ENCODE data around the gene PEAK1. TPM values are rescaled to one million over a fixed set of nuclear protein-coding genes. Genes with fewer than 3 reads are reported as not detected.
A peak's percentile ranks its signal among the peaks of the same experiment; 100 is the strongest.

PEAK1 gene
- total RNA-seq, 2 experiments from 2014 or later, result 34.0 to 38.1 TPM

- H3K4me1 Mint-ChIP-seq, result peaks cover 17% of the 10 kb centered on the region
- peaks cover 4% of the 10 kb centered on the region for H3K36me3 Mint-ChIP-seq
- ATAC-seq (ENCODE audit: low read depth), result no peak
- no peaks in the 10 kb centered on the region for H3K27me3 Mint-ChIP-seq
- DNase-seq, result no peak
- H3K4me3 Mint-ChIP-seq, result no peak overlapping the region
- H3K9me3 Mint-ChIP-seq, result no peaks in the 10 kb centered on the region
- POLR2A ChIA-PET, result no interaction called here
- no peak overlapping the region for H3K27ac Mint-ChIP-seq
Measured at GRCh38 chr15:77066971-77067690, 352.8 kb downstream of the PEAK1 start.

- H3K27me3 Mint-ChIP-seq, result no peaks in the 10 kb centered on the region
- H3K9me3 Mint-ChIP-seq, result no peaks in the 10 kb centered on the region
- ATAC-seq (ENCODE audit: low read depth) (no peak), DNase-seq (no peak)
- peaks cover 19% of the 10 kb centered on the region for H3K4me1 Mint-ChIP-seq
- H3K36me3 Mint-ChIP-seq, result peaks cover 4% of the 10 kb centered on the region
- H3K4me3 Mint-ChIP-seq, result no peak overlapping the region
- POLR2A ChIA-PET, result no interaction called here
- H3K27ac Mint-ChIP-seq, result no peak overlapping the region
Measured at GRCh38 chr15:77064539-77065308, 355.2 kb downstream of the PEAK1 start.

DNA sequence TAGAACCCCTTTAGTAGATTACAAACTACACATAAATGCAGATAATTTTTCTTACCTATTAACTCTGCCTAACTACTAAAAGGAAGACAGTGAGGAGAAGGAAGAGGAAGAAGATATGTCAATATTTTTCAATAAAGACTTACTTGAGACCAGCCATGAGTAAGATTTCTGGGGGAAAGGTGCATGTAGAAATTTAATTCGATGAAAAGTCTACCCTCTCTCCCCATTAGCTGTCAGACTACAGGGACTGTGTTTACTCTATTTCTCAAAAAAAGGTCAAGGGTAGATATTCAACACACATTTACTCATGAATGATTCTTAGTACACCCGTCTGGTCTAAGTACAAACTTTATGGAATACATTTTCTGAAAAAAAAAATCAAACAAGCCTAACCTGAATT, 355.8 kb downstream of the PEAK1 start:
- Mint-ChIP-seq H3K36me3 (peaks cover 4% of the 10 kb centered on the region), H3K4me1 (peaks cover 19% of the 10 kb centered on the region), H3K9me3 (no peaks in the 10 kb centered on the region), H3K4me3 (no peak overlapping the region), H3K27ac (no peak overlapping the region), H3K27me3 (no peaks in the 10 kb centered on the region)
- POLR2A ChIA-PET, result interaction anchor here (0.6 kb wide), 1 partner anchor 100 kb away, joined by 3 read pairs; no protein-coding TSS in a partner anchor
- DNase-seq, result no peak
- no peak for ATAC-seq (ENCODE audit: low read depth)

DNA sequence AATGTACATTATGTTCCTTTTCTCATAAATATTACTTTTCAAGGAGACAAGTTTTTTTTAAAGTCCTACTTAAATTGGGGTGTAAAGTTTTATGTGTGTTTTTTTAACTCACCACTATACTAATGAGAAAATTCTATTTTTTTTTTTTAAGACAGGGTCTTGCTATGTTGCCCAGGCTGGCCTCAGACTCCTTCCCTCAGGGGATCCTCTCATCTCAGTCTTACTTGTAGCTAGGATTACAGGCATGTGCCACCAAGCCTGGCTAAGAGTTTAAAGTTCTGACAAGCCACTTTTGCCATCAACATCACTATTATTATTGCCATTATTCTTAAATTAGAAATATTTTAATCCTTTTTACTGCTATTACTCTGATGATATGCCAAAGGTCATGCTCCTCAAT, 356.7 kb downstream of the PEAK1 start:
- Mint-ChIP-seq H3K27ac (no peak overlapping the region), H3K36me3 (peaks cover 2% of the 10 kb centered on the region), H3K4me3 (no peak overlapping the region), H3K27me3 (no peaks in the 10 kb centered on the region), H3K9me3 (no peaks in the 10 kb centered on the region), H3K4me1 (peaks cover 17% of the 10 kb centered on the region)
- DNase-seq (no peak), ATAC-seq (ENCODE audit: low read depth) (no peak)
- POLR2A ChIA-PET, result no interaction called here

GRCh38 chr15:77060546-77060945, 359.4 kb downstream of the PEAK1 start:
- ATAC-seq (ENCODE audit: low read depth) (no peak), DNase-seq (no peak)
- POLR2A ChIA-PET, result no interaction called here
- Mint-ChIP-seq H3K36me3 (no peaks in the 10 kb centered on the region), H3K27me3 (no peaks in the 10 kb centered on the region), H3K4me1 (peaks cover 13% of the 10 kb centered on the region), H3K9me3 (no peaks in the 10 kb centered on the region), H3K4me3 (no peak overlapping the region), H3K27ac (no peak overlapping the region)

DNA sequence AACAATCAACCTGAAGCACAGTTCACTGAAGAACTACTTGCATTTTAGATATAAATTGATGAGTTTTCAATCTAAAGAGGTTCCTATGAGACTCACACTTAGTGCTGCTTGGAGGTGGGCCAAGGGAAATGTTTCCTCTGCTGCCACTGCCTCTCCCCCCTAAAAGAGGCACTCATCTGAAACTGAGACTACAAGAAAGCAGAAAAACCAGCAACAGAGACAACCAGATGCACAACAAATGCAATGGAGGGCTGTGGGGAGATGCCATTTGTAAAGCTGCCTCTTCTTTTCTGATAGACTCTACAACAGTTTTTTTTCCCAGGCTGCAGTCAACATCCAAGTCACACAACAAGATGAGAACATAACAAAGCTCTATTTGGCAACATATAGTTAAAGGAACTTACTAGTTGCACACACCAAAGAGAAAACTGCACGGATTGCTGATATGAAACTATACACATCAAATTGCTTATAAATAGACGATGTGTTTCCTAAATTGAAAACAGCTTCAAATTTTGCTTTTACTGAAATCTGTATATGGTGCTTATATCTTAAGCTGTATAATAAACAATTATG, 360.0 kb downstream of the PEAK1 start:
- POLR2A ChIA-PET, result no interaction called here
- H3K27me3 Mint-ChIP-seq, result no peaks in the 10 kb centered on the region
- H3K4me3 Mint-ChIP-seq, result no peak overlapping the region
- peaks cover 12% of the 10 kb centered on the region for H3K4me1 Mint-ChIP-seq
- H3K36me3 Mint-ChIP-seq, result no peaks in the 10 kb centered on the region
- no peak for DNase-seq
- H3K9me3 Mint-ChIP-seq, result no peaks in the 10 kb centered on the region
- peak; percentile 36 for ATAC-seq (ENCODE audit: low read depth)
- H3K27ac Mint-ChIP-seq, result no peak overlapping the region

DNA sequence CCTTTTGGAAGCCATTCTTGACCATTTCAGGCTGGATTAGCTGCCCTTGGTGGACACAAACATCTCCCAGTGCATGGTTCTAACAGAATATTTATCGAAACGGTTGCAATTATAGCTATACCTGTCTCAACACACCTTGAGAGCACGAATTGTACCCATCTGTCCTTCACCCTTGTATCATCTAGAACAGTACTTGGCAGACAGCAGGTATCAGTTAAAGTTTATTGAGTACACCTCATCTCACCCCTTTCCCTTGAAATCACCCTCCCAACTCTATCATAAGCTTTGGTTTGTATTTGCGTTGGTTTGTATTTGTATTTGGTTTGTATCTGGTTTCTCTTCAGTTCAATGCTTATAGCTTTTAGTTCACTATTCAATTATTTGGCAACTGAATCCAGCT, 361.4 kb downstream of the PEAK1 start:
- no peak for ATAC-seq (ENCODE audit: low read depth)
- DNase-seq, result no peak
- POLR2A ChIA-PET, result no interaction called here
- Mint-ChIP-seq H3K9me3 (no peaks in the 10 kb centered on the region), H3K27me3 (no peaks in the 10 kb centered on the region), H3K4me1 (peaks cover 12% of the 10 kb centered on the region), H3K4me3 (no peak overlapping the region), H3K36me3 (peaks cover 4% of the 10 kb centered on the region), H3K27ac (no peak overlapping the region)

- POLR2A ChIA-PET, result no interaction called here
- H3K27me3 Mint-ChIP-seq, result no peaks in the 10 kb centered on the region
- no peaks in the 10 kb centered on the region for H3K9me3 Mint-ChIP-seq
- no peak overlapping the region for H3K27ac Mint-ChIP-seq
- ATAC-seq (ENCODE audit: low read depth) (no peak), DNase-seq (no peak)
- peaks cover 4% of the 10 kb centered on the region for H3K36me3 Mint-ChIP-seq
- peaks cover 12% of the 10 kb centered on the region for H3K4me1 Mint-ChIP-seq
- no peak overlapping the region for H3K4me3 Mint-ChIP-seq
Measured at GRCh38 chr15:77057685-77058084, 362.2 kb downstream of the PEAK1 start.

DNA sequence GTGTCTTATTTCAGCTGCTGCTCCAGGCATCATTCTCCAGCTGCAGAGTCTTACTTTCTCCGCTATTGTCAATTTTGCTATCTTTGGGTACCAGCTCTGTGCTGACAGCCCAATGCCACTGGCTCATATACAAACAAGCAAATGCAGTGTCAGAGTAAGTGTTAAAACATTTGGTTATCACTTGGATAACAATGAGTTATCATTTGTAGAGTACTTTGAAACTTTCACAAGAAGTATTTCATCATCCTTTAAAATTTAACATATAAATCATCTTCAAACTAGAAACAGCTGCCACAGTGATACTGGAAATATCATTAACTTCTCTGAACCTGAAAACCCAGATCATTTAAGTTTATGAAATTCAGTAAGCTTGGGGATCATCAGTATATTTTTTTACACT, 362.8 kb downstream of the PEAK1 start:
- no peak overlapping the region for H3K27ac Mint-ChIP-seq
- no peaks in the 10 kb centered on the region for H3K9me3 Mint-ChIP-seq
- ATAC-seq (ENCODE audit: low read depth) (no peak), DNase-seq (no peak)
- POLR2A ChIA-PET, result interaction anchor here (0.8 to 1.0 kb wide), 2 partner anchors 11 to 17 kb away, joined by 3 to 4 read pairs; no protein-coding TSS in a partner anchor
- no peaks in the 10 kb centered on the region for H3K27me3 Mint-ChIP-seq
- peaks cover 12% of the 10 kb centered on the region for H3K4me1 Mint-ChIP-seq
- peaks cover 9% of the 10 kb centered on the region for H3K36me3 Mint-ChIP-seq
- H3K4me3 Mint-ChIP-seq, result no peak overlapping the region

GRCh38 chr15:77053709-77054108, 366.2 kb downstream of the PEAK1 start:
- no peaks in the 10 kb centered on the region for H3K9me3 Mint-ChIP-seq
- POLR2A ChIA-PET, result no interaction called here
- H3K36me3 Mint-ChIP-seq, result peaks cover 17% of the 10 kb centered on the region
- H3K27ac Mint-ChIP-seq, result no peak overlapping the region
- DNase-seq, result no peak
- no peak for ATAC-seq (ENCODE audit: low read depth)
- no peaks in the 10 kb centered on the region for H3K27me3 Mint-ChIP-seq
- peaks cover 3% of the 10 kb centered on the region for H3K4me1 Mint-ChIP-seq
- no peak overlapping the region for H3K4me3 Mint-ChIP-seq

- POLR2A ChIA-PET, result no interaction called here
- Mint-ChIP-seq H3K9me3 (no peaks in the 10 kb centered on the region), H3K27ac (no peak overlapping the region), H3K4me3 (no peak overlapping the region), H3K27me3 (no peaks in the 10 kb centered on the region), H3K4me1 (peaks cover 3% of the 10 kb centered on the region), H3K36me3 (peaks cover 25% of the 10 kb centered on the region)
- DNase-seq (no peak), ATAC-seq (ENCODE audit: low read depth) (no peak)
Measured at GRCh38 chr15:77052556-77052955, 367.3 kb downstream of the PEAK1 start.

Data from activated naive CD8-positive, alpha-beta T cell treated with anti-CD3 and anti-CD28 coated beads, Interleukin-2, amount 10 ng/mL, durations not matched to agents 7 days and 5 days (primary cell).